ENCODE data around the gene CROCC2.
"Not testable (repeated sequence)": the region's sequence is repeated elsewhere in the genome, so short reads cannot be mapped to it uniquely, and the experiment has no call there.

The CROCC2 gene

DNA sequence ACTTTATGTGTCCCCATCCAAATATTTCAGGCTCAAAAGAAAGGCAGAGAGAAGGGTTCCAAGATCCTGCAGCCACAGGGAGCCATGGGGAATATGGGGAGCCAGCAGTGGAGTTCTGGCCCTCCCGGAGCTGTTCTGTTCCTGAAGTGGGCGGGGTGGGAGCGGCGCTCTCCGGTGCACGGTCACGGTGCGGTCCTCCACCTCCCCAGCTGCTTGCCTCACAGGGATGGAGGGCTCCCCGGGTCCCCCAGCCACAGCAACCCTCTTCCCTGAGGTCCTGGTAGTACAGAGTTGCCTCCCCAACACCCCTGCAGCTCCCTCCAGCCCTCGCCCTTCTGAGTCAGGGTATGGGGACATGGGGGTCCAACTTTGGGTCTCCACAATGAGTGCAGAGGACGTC lies 66.1 kb downstream of the CROCC2 start:
- no peak for DNase-seq

DNA sequence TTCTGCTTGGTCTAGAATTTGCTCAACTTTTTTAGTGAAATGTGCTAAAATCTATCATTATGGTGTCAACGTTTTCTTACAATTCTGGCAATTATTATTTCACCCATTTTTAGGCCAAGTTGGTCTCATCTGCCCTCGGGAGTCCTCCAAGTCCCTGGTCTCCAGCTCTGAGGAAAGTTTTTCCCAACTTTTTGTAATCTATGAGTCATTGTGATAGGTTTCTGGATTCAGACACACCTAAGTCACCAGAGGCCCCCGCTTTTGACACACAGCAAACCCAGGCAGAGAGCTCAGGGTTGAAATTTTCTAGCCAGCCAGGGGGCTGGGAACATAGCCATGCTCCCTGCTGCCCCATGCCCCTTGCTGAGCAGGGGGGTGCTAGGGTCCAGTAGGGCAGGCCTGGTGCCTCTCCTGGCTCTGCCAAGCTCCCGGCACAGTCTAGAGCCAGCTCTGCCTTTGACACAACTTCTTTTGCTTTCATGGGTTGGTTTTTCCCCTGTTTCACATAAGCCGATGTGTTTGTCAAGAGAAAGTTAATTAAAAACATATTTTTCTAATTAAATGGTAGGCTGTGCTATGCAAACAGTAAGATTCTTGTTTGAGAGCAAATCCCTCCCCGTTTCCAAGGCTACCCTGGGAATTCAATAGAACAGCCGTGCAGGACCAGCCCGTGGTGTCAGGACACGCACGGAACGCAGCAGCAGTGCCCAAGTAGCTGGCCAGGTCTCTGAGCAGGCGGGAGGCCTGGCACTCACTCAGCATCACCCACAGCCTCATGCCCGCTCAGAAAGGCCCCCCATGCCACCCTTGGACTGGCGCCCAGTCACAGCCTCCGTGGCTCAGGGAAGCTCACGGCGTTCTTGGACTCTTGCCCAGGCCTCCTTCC lies 66.7 kb downstream of the CROCC2 start:
- no peak for DNase-seq

DNA sequence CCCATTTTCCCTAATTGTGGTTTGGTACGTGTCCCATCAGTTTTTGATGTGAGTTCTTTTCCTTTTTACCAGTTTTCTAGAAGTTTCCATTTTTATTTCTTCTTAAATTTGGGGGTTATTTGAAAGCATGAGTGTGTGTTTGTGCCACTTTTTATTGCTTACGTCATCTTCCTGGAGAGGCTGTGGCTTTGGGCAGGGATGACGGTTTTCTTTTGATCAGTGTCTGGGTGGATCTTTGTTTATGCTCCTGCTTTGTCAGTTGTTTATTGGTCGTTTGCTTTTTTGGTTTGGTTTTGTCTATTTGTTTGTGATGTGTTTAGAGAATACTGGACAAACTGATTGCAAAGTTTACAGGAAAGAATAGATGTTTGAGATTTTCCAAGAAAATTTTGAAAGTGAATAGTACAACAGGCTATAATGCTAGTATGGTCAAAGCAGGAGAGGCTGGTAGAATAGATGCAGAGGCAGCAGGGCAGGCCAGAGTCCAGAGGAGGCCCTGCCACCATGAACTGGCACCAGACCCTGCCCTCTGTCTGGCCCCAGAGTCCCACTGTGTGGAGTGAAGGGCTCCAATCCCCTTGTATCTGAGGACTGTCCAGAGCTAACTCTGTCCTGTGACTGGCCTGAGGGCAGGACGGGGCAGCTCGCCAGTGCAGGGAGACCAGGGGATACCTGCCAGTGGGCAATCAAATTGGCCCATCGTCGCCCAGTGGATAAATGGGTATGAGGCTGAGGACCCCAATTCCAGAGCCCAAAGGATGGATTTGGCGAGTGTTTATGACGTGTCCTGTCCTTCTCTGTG lies 68.8 kb downstream of the CROCC2 start:
- DNase-seq, result no peak

DNA sequence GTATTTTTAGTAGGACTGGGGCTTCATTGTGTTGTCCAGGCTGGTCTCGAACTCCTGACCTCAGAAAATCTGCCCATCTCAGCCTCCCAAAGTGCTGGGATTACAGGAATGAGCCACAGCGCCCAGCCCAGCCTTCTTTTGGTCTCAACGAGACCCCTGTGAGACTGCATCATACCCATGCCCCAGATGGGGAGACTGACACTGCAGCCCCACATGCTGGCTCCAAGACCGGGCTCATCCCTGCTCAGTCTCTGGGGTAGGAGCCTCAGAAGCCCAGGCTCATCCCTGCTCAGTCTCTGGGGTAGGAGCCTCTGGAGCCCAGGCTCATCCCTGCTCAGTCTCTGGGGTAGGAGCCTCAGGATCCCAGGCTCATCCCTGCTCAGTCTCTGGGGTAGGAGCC lies 69.8 kb downstream of the CROCC2 start:
- not testable (repeated sequence) for DNase-seq

DNA sequence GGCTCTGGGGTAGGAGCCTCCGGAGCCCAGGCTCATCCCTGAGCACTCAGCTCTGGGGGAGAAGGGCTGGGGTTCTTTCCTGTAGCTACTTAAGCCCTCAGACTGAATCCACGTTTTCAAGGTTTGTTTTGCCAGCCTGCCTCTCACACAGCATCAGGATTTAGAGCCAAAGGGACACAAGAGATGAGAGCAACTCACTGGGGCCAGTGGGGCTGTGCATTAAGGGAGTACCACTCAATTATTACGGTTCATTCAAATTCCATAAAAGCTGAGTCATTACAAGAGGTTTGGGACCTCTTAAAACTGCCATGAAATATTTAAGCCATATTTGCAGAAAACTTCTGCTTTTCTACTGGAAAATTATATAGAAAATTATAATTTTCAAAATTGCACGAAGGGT lies 75.1 kb downstream of the CROCC2 start:
- no peak for DNase-seq

DNA sequence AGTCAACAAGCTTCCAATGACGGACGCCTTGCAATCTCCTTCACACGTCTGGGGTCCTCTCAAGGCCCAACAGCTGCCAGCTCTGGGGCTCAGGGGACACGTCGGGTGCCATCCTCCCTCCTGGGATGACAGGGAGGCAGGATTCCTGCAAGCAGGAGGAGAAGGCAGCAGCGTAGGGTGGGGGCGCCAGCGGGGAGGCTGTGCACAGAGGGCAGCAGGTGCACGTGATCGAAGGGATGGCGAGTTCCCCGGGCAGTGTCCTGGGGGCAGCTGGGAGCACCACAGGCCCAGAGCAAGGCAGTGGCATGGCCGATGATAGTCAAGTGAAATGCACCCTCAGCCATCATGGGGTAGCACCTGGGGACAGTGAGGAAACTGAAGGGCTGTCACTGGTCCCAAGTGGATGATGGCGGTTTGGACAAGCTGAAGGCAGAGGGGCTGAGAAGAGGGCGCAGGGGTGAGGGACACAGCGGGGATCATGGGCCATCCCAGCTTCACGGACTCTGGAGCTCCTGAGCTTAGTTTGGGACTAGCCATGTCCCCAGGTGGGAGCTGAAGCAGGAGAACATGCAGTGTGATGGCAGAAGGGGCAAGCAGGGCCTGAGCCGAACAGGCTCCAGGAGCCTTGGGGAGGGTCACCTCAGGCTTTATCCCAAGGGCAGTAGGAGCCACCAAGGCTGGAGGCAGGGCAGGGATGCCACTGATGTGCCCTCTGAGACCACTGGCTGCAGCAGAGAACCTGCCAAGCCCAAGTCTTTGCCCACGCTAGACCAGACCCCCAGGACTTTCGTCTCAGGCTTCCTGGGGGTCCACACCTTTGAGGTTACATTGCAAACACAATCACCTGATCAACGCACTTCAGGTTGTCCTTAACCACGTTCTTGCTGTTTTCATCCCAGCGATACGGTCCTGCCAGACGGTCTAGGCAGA lies 76.0 kb downstream of the CROCC2 start:
- DNase-seq, result no peak

DNA sequence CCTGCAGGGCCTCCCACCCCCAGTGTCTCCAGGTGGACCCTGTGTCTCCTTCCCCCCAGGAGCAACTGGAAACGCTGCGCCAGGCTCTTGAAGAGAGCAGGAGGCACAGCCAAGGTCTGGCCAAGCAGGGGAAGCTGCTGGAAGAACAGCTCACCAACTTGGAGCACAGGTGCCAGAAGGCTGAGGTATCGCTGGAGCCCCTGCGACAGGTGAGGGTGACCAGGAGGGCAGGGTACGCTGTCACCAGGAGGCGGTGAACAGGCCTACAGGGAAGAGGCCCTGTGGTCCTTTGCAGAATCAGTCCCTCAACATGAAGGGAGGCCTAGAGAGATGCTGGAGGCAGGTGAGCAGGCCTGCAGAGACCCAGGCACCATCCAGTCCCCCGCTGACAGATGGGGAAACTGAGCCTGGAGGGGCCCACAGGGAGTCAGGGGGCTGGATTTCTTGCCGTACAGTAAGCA lies 76.7 kb downstream of the CROCC2 start:
- no peak for DNase-seq

DNA sequence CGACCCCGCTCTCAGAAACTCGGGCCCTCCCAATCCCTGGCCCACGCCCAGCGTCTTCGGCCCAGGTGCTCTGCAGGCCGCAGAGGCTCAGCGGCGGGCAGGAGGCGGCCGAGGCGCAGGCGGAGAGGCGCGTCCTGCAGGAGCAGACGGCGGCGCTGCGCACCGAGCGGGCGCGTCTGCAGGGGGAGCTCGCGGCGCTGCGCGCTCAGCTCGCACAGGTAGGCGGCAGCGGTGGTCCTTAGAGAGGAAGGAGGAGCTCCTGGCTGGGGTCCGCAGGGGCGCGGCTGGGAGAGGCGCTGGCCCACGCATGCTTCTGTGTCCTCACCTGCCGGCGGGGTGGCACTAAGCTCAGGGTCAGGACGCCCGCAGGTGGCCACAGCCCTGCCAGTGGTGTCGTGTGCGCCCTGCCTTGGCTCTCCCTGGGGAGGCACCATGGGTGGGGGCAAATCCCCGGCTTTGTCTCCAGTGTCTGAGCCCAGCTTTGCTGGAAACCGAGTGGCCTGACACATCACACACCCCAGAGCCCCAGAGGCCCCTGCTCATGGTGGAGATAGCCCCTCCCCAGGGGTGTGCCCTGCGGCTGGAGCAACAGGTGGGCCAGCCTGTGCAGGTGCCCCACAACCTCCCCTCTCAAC lies 77.3 kb downstream of the CROCC2 start:
- peak; percentile 23 to 58 for DNase-seq

DNA sequence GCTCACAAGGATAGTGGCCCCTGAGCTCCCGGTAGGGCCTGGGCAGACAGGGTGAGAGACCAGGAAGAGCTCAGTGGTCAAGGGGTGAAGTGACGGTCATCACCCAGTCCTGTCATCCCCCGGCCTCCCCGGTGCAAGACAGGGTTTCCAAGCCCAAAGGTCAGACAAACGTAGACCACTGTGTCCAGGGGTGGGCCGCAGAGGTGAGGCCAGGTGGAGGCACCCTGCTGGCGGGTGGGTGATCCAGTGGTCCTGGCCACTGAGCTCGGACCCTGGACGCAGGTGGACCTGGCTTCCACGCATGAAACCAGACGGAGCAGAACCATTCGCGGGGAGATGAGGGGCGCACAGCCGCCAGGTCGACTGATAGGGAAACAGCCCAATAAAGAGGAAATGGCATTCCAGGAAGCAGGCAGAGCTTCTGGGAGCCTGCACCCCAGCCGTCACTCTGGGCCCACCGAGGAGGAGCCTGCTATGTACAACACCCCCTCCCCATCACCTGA lies 77.9 kb downstream of the CROCC2 start:
- no peak for DNase-seq

DNA sequence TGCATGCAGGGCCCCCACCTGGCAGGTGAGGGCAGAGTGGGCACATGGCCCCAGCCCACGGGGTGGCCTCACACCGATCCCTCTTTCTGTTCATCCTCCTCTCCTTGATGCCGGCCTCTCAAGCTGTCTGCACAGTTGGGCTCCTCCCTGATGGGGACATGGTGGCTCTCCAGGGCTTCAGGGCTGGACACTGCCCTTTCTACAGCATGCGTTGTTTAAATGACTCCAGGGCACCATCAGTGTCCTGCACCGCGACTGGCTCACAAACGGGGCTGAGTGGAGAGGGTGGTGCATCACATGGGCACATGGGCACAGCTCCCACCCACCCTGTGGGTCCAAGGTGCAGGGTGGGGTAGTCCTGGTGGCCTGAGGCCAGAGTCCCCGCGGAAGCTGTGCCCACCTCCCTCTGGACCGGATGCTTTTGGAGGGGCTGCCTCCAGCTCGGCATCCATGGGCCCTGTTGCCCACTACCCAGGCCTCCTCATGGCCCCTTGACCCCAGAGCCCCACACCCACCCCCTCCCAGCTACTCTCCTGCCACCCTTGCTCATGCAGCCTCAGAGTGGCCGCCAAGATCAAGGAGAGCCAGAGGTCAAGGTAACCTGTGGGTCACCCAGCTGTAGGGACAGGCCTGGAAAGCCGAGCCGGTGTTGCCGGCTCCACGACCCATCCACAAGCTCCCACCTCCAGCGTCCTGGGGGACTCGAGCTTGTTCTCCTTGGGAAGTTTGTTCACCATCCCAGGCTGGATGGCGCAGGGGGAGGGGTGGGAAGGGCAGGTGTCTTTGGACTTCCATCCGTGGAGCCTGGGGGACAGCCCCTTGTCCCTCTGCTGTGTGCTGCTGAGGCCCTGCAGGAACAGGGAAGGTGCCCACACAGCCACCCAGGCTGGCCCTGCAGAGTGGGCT lies 80.0 kb downstream of the CROCC2 start:
- no peak for DNase-seq

DNA sequence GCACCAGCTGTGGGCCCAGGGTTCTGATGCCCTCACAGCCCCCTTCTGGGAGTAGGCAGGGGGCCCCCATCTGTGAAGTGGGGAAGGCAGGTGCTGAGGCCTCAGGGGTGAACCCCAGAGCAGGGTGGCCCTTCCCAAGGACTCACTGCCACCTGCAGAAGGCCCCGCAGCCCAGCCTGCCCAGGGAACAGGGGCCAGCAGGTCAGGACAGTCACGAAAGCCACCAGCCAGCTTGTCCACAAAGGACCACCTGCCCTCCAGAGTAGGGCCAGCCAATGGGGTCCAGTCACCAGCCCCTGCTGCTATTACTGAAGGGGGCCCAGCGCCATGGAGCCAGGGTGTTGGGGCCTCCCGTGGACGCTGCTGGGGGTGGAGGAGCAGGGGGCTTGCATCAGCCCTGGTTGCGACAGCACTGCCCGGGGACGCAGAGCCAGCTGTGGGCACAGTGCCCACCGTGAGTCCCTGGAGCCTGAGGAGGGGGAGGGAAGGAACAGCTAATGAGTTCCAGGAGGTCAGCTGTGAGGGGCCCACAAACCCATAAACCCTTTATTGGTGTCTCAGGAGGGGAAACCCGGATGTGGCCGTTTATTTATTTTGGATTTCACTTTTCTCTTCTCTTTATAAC lies 80.8 kb downstream of the CROCC2 start:
- DNase-seq, result no peak

DNA sequence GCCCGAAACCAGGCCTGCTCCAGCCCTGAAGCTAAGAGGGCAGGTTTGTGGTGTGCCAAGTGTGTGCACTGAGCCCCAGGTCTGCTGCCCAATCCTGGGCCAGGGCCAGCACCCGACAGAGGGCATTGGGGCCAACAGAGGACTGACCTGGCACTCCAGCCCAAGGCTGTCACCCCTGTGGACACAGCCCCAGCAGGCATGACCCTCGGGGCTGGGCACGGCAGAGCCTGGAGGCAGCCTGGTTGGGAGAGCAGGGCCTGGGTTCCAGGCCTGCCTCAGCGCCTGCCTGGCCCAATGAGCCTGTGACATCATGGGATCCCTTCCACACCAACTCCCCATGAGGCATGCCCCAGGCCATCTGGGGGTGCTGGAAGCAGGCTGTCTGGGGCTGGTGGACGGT lies 81.5 kb downstream of the CROCC2 start:
- no peak for DNase-seq

DNA sequence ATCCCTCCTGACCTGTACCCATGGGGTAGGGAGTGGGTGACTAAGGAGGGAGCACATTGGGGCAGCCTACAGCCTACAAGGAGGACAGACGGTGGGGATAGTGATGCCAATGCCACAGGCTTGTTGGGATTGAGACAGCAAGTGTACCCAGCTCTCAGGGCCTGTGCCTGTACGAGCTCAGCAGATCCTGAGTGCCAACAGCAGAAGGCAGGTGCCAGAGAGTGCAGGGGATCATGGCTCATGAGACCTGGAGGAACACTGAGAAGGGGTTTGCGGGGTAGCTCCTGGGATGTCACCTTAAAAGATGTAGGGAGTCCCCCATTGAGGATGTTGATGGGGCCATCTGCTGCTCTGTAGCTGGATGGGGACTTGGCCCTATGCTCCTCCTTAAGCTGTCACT lies 82.0 kb downstream of the CROCC2 start:
- no peak for DNase-seq

DNA sequence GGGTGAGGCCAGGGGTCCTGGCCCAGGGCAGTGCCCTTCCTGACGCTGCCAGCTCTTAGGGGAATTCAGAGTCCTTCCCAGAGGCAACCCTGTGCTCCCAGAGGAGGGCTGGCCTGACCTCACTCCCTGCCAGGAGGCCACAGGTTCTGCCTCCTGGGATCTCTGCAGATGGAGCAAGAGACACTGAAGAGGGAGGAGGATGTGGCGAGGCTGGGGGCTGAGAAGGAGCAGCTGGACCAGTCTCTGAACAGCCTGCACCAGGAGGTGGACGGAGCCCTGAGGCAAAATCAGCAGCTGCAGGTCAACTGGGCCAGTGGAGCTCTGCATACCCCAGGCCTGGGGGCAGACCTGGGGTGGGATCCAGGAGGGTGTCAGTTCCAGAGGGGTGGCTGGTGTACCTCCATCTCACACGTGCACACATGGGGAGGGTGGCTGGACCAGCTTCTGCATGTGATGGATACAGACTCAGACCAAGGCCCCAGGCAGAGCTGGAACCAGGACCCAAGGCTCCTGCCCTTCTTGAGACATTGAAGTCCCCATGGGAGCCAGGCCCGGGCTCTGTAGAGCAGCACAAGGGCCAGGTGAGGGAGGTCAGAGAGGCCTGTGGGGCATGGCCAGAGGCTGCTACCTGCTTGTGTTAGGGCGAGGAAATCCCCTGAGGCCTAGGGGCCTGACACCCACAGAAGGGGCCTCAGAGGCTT lies 82.6 kb downstream of the CROCC2 start:
- DNase-seq, result no peak

DNA sequence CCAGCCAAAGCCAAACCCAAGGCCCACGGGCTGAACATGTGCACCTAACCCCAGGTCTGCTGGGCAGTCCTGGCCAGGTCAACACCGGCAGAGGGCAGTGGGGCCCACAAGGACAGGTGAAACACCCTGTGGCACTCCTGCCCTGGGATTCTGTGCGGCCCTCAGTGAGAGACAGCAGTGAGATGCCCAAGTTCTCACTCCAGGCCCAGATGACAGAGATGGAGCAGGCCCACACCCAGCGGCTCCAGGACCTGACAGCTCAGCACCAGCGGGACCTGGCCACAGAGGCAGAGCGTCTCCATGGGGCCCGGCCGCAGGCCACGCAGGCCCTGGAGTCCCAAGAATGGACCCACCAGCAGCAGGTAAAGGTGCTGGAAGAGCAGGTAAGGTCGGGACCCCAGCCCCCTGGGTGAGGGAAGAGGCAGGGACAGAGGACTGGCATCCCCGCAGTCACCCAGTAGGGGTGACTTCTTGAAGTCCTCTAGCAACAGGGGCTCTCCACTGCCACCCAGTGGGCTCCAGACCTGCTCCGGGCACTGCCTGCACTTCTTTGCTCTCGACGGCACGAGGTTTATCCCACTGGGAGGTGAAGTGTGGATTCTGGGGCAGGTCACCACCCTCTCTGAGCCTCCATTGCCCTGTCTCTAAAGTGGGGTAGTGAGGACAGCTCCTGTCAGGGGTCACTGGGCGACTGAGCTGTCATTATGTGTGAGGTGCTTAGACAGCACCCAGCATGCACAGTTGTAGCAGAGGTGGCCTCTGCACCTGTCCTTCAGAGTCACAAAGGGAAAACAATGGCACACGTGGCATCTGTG lies 83.5 kb downstream of the CROCC2 start:
- peak in 1 of 2 experiments; percentile 64 for DNase-seq

DNA sequence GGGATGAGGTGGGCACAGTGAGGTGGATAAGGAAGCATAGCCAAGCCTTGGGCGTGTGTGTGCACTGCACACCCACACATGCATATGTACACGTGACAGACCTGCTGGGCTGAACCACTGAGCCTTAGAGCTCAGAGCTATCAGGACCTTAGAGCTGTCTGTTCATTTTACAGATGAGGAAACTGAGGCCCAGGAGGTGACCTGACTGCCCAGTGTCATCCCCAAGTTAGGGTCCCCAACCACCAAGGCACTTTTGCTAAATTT lies 84.1 kb downstream of the CROCC2 start:
- DNase-seq, result no peak

DNA sequence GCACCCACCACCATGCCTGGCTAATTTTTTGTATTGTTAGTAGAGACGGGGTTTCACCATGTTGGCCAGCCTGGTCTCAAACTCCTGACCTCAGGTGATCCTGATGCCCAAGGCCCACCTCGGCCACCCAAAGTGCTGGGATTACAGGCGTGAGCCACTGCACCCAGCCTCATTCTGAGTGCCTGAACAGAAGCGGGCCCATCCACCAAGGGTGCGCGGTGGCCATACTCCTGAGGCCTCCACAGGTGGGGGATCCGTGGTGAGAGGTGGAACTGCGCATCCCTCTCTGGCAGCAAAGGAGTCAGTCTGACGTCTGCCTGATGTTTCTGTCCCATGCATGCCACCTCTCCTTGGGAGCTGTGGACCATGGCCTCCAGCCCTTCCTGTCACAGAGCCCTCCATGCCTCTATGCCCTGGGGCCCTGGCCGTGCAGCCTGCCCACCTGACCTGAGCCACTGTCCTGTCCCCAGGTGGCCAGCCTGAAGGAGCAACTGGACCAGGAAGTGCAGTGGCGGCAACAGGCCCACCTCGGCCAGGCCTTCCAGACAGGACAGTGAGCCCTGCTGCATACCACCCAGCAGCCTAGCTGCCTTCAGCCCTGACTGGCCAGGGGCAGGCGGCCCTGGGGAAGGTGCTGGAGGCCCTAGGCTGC lies 84.7 kb downstream of the CROCC2 start:
- no peak for DNase-seq

DNA sequence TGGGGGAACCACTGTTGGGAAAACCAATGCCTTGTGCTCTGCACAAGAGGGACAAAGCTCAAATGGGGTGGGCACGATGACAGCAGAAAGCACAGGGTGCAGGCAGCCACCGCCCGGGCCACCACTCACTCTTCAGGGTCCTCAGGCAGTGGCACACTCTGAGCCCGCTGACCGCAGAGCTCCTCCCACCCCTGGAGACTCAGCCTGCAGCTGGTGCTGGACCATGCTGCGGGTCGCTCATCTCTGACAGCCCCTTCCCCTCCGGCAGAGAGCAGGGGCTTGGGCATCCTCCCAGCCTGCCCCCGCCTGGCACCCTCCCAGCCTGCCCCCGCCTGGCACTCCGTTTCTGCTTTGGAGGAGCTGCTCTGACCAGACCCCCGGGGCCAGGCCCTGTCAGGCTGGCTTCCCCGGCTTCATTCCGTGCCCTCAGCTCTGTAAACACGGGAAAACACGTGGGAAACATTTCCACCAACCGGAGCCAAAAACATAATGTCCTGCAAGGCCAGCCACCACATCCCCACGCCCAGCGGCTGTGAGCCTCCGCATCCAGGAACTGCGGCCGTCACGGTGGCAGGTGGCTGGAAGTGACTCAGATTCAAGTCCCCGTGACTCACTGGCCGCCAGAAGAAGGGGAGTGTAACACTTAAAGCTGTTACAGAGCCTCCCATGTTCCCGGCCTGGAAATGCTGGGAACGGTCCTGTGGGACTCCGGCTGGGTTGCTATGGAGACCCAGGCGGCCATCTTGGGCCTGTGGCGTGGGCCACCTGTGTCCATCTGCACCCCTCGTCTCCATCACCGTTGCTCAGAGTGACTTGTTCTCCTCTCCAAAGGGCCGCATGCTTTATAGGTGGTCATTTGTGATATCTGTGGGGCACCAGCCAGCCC lies 85.5 kb downstream of the CROCC2 start:
- DNase-seq, result peak; percentile 48 to 79
